GM12875 (cell line): Measurements from ENCODE around the gene CTDSPL.

Source experiments
- H3K4me3 ChIP-seq: one replicate; pipeline ENCODE4 v1.5.1; 2011; ENCODE audit warnings: low read depth, low read length, control low read depth
- TF ChIP-seq, protein P1 (sequence below): IDR thresholded peaks from 2 replicates; pipeline ENCODE4 v1.5.1; 2011; ENCODE audit warnings: low read depth, mild to moderate bottlenecking, control low read depth, inconsistent platforms, low read length, moderate library complexity, borderline replicate concordance; ENCODE audit not compliant: insufficient read depth

The CTDSPL gene

DNA sequence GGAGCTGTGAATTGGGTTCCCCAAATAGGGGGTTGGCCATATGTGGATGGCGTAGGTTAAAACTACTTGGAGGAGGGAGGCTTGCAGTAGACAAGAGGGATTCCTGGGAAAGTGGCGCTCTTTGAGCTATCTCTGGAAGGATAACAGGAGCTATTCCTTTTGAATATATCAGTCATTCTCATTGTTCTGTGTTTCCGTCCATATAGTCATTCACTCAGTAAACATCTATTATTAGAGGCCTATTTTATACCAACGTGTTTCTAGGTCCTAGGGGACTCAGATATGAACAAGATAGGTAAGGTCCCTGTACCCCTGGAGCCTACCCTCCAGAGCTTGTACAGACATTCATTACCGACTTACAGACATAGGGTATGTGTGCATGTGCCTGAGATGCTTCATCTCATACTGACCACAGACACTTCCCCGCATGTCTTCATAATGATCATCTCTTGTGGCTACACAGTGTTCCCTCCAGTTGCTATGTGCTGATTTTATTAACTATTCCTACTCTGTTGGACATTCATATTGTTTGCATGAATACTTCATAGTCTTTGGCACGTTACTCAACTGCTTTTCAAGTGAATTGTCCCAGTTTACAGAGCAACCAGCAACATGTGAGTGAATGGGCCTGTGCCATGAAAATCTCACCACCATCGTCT, 73.1 kb downstream of the CTDSPL start:
- no peak overlapping the region for H3K4me3 ChIP-seq
- TF ChIP-seq, protein P1, sequence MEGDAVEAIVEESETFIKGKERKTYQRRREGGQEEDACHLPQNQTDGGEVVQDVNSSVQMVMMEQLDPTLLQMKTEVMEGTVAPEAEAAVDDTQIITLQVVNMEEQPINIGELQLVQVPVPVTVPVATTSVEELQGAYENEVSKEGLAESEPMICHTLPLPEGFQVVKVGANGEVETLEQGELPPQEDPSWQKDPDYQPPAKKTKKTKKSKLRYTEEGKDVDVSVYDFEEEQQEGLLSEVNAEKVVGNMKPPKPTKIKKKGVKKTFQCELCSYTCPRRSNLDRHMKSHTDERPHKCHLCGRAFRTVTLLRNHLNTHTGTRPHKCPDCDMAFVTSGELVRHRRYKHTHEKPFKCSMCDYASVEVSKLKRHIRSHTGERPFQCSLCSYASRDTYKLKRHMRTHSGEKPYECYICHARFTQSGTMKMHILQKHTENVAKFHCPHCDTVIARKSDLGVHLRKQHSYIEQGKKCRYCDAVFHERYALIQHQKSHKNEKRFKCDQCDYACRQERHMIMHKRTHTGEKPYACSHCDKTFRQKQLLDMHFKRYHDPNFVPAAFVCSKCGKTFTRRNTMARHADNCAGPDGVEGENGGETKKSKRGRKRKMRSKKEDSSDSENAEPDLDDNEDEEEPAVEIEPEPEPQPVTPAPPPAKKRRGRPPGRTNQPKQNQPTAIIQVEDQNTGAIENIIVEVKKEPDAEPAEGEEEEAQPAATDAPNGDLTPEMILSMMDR: no peak

DNA sequence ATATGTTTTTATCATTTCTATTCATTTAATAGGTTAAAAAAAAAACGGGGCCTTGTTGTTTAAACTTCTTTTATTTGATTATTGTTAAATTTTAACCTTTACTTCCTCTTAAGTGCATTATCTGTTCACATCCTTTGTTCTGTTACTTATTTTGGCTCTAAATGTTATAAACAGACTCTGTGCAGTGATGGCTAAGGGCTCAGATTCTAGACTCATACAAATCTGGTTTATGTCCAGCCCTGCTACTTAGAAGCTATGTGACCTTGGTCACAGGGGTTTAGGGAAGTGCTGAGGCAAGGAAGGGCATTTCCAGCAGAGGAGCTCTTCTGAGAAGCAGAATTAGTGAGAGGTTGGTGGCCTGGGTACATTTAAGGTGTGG, 73.6 kb downstream of the CTDSPL start:
- TF ChIP-seq, protein P1: no peak
- H3K4me3 ChIP-seq: no peak overlapping the region

DNA sequence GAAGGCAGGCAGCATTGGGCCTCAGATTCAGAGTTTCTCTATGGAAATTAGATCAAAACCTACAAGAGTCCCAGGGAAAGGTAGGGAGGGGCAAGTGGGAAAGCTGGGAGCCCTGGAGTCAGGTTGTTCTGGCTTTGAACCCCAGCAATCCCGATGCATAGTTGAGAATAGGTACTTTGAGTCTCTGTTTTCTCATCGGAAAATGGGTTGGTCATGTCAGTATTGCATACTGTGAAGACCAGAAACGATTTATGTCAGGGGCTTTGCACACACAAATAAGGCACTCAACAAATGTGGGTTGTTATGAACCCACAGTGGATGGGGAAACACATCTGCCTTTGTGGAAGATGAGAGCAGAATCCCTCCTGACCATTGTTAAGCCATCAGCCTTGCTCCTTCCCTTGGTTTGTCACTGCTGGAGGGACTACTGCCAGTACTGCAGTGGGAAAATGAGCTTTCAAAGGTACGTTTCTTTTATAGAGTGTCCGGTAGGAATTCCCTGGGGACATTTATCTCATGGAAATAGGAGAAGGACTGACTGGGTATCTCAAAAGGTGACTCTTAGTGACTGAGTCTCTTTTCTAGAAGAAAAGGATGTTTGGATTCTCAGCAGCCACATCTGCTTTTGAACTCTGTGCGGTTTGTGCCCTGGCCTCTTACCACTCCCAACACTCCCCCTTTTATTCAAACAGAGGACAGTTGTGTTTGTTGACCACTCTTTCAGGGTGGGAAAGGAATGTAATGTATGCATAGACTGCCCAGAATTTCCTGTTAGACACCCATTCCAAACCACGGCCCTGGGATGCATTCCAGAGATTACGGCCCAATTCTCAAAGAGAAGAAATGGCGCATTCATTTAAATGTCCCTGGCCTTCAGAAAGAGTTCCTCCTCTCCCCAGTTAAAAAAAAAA, 74.3 kb downstream of the CTDSPL start:
- no peak overlapping the region for H3K4me3 ChIP-seq
- TF ChIP-seq, protein P1: no peak

DNA sequence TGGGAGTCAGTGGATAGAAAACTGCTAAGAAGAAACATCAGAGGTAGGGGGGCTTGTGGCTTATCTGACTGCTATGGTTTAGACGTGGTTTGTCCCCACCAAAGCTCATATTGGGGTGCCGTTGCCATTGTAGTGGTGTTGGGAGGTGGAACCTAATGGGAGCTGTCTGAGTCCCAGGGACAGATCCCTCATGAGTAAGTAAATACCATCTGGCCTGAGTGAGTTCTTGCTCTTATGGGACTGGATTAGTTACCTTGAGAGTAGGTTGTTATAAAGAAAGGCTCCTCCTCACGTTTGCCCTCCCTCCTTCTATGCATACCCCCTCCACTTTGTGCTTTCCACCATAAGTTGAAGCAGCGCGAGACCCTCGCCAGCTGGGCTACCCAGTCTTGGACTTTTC, 75.5 kb downstream of the CTDSPL start:
- H3K4me3 ChIP-seq: no peak overlapping the region

DNA sequence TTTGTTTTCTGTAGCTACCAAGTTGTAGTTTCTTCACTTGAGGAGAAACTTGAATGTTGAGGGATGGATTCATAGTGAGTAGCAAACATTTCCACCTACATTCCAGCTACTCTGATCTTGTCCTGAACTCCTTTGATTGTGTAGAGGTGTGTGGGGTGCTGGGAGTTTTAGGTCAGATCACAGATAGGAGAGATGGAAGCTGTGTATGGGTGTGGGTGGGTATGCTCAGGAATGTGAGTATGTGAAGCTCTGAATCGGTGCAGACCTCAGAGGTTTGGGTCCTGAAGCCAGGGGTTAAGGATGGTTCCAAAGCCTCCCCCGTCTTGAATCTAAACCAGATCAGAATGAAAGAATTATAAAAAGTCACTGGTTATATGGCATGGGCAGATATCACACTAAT, 76.3 kb downstream of the CTDSPL start:
- TF ChIP-seq, protein P1: no peak
- no peak overlapping the region for H3K4me3 ChIP-seq

More for the DNA sequence above, 75.5 kb downstream of the CTDSPL start:
- TF ChIP-seq, protein P1: no peak

DNA sequence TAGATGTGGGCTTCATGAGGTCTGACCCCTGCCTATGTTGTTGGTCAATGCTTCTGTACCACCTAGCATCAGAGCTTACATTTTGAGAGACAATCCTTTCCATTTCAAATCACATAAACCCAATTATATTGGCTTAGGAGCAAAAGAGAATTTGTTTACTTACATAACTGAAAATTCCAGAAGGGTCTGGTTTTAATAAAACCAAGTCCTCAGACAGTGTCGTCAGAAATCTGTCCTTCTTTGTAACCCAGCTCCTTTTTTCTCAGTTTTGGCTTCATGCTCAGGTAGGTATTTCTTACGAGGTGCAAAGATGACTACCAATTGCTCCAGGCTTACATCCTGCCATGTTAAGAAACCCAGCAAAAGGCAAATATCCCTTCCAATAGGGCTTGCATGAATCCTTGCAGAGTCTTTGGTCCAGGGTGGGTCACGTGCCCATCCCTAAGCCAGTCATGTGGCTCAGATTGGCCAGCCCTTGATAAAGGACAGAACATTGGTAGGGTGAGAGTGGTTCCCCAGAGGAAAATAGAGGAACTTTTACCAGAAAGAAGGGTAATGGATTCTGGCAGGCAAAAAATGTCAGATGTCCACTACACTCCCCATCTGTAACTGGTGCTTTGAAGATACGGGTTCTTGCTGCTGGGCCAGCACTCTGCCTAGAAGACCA, 78.7 kb downstream of the CTDSPL start:
- TF ChIP-seq, protein P1: no peak
- no peak overlapping the region for H3K4me3 ChIP-seq
